H4 (cell line): ENCODE measurements around the gene INAFM1. TPM values are rescaled to one million over a fixed set of nuclear protein-coding genes. Genes with fewer than 3 reads are reported as not detected.
A peak's percentile ranks its signal among the peaks of the same experiment; 100 is the strongest.
"Not testable (repeated sequence)": the region's sequence is repeated elsewhere in the genome, so short reads cannot be mapped to it uniquely, and the experiment has no call there.

Experiments used
- DNase-seq: peaks from one replicate; pipeline ENCODE4 v3.0.0-alpha.2; 2015; ENCODE audit warnings: low spot score
- total RNA-seq: library from RNA; depleted of rRNA; stranded (reverse); fragments of >200 nt; shearing (Covaris generic); gene quantifications from 2 replicates; pipeline ENCODE4 v1.2.3, GENCODE V29; 2014

The INAFM1 gene
- total RNA-seq, 1 experiment from 2014 or later, result 7.2 TPM

GRCh38 chr19:47240996-47241918, 33.4 kb upstream of the INAFM1 start:
- DNase-seq, result peak; percentile 86

- DNase-seq, result no peak
These were observed 32.6 kb upstream of the INAFM1 start for GRCh38 chr19:47241919-47242577.

GRCh38 chr19:47243364-47243775, 31.3 kb upstream of the INAFM1 start:
- DNase-seq, result no peak

GRCh38 chr19:47243776-47244547, 30.7 kb upstream of the INAFM1 start:
- peak; percentile 96 for DNase-seq

DNA sequence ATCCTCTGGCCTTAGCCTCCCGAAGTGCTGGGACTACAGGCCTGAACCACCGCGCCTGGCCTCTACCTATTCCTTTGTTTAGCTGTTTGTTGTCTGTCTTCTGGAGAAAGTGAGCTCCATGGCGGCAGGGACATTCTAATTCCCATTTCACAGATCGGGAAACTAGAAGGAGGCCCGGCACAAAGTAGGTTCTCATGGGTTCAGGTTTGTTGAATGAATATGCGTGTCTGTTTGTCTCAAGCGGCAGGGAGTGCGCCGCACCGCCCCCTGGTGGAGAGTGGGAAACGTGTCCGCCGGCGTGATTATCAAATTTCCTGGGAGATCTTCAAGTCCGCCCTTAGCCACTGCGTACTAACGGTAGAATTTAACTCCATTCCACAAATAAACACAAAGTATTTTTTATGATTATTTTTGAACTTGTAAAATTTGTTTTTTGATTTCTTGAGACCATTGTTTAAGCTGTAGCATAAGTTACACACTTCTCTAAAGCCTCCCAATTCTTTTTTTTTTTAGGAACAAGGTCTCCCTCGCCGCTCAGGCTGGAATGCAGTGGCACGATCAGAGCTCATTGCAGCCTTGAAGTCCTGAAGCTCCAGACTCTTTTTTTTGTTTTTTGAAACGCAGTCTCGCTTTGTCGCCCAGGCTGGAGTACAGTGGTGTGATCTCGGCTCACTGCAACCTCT, 27.2 kb upstream of the INAFM1 start:
- peak; percentile 72 for DNase-seq

DNA sequence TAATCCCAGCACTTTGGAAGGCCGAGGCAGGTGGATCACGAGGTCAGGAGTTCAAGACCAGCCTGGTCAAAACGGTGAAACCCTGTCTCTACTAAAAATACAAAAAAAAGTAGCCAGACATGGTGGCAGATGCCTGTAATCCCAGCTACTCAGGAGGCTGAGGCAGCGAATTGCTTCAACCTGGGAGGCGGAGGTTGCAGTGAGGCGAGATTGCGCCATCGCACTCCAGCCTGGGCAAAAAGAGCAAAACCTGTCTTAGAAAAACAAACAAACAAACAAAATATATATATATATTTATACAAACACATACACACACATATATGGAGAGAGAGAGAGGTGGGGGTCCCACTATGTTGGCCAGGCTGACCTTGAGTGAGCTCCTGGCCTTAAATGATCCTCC, 21.7 kb upstream of the INAFM1 start:
- not testable (repeated sequence) for DNase-seq

DNA sequence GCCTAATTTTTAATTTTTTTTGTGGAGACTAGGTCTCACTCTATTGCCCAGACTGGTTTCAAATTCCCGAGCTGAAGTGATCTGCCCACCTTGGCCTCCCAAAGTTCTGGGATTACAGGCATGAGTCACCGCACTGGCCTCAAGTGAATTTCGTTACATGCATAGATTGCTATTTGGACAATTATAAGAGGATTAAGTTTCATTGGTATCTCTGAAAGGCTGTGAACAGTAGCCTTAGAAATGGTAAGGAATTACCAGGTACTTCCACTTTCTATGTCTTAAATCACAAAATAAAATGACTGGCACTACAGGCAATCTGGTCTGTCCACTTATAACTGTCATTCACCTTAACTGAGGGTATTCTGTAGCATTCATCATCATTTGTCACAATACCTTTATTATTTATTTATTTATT, 21.2 kb upstream of the INAFM1 start:
- peak; percentile 85 for DNase-seq

GRCh38 chr19:47253970-47254369, 20.7 kb upstream of the INAFM1 start:
- no peak for DNase-seq

DNA sequence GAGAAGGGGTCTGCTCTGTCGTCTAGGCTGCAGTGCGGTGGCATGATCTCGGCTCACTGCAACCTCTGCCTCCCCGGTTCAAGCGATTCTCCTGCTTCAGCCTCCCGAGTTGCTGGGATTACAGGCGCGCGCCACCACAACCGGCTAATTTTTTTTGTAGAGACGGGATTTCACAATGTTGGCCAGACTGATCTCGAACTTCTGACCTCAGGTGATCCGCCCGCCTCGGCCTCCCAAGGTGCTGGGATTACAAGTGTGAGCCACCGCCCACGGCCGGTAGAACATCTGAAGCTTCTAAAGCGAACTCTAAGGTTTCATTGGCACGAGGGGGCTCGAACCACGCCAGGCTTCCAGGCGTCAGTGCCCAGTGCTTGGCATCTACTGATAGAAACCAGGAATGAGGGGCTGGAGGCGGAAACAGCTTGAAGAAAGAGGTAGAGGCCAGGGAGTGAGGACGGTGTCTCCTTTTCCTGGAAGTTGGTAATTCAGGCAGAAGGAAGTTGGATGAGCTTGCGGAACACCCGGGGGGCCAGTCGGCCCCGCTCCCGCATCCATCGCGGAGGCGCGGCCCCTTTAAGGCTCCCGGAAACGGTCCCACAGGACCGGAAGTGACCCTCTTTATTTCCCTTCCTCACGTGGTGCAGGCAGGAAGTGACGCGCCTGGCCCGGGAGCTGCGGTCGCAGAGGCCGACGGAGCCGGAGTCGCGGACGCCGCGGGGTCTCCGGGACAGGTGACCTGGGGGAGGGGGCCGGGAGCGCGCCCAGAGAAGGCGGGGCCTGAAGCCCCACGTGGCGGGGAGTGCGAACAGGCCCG, 18.6 kb upstream of the INAFM1 start, which contains the start of gene CCDC9:
Gene CCDC9 (plus strand): TSS at position 647 of the 814 bp plus-strand sequence. CDS start 1,876 bp downstream, outside the sequence.
- DNase-seq, result peak; percentile 98

GRCh38 chr19:47256693-47257410, 17.8 kb upstream of the INAFM1 start:
- peak; percentile 97 for DNase-seq

DNA sequence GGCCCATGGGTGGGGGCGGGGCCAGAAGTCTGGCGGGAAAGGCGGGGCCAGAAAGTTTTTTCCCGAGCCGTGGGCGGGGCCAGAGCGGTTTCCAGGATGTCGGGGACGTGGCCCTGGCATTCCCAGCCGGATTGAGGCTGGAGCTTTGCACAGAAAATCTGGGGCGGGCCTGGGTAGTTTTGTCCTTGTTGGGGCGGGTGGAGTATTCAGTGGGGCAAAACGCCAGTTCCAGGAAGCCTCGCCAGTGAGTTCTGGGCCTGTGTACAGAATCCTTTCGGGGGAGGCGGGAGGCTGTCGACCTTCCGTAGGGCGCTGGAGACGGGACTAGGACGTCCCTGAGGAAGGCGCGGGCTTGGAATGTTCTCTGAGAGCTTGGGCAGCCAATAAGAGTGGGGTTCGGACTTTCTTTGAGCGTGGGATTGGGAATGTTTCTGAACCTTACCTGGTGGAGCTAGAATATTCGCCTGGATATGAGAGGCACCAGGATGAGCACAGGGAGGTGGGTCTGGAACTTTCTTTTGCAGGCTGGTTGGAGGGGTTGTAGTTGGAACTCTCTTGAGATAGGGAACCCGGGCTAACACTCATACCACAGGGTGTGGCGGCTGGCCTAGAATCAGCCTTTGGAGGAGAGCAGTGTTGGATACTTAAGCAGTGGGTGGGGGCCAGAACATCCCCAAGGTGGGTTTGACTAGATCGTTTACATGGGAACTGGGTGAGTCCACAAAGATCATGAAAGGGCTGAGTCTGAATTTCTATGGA, 17.1 kb upstream of the INAFM1 start:
- DNase-seq, result no peak

GRCh38 chr19:47258434-47258833, 16.3 kb upstream of the INAFM1 start:
- no peak for DNase-seq

GRCh38 chr19:47258895-47259555, 15.7 kb upstream of the INAFM1 start:
- DNase-seq, result no peak

DNA sequence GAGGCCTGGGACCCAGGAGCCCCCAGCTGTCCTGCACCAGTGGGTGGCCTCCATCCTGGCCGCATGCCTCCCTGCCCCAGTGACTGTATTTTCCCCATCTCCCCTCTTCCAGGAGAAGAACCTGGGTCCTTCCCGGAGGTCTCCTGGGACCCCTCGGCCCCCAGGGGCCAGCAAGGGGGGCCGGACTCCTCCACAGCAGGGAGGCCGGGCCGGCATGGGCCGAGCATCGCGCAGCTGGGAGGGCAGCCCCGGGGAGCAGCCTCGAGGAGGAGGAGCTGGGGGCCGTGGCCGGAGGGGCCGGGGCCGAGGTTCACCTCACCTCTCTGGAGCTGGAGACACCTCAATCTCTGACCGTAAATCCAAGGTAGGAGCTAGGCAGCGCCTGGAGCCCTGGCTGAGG, 14.2 kb upstream of the INAFM1 start:
- no peak for DNase-seq

- DNase-seq, result not testable (repeated sequence)
These were observed 12.5 kb upstream of the INAFM1 start for GRCh38 chr19:47261946-47262793.

- no peak for DNase-seq
These were observed 10.1 kb upstream of the INAFM1 start for GRCh38 chr19:47264629-47265028.

- DNase-seq, result no peak
These were observed 8.2 kb upstream of the INAFM1 start for GRCh38 chr19:47266401-47266941.
